AG09309 (cell line): ENCODE data around the gene TLCD3A.
"Not testable (repeated sequence)": the region's sequence is repeated elsewhere in the genome, so short reads cannot be mapped to it uniquely, and the experiment has no call there.

Experiments
- DNase-seq: peaks from one replicate; pipeline ENCODE4 v3.0.0-alpha.2; 2010; ENCODE audit warnings: low read depth
- H3K4me3 ChIP-seq: 2 replicates; pipeline ENCODE4 v1.5.1; 2011; ENCODE audit warnings: mild to moderate bottlenecking, low read depth, low read length, moderate library complexity; ENCODE audit not compliant: control insufficient read depth
- TF ChIP-seq, protein P1 (sequence below): IDR thresholded peaks from 2 replicates; pipeline ENCODE4 v1.5.1; 2011; ENCODE audit warnings: mild to moderate bottlenecking, low read depth, low read length, inconsistent platforms; ENCODE audit not compliant: insufficient read depth, control insufficient read depth; ENCODE audit errors: missing control alignments

TLCD3A gene

GRCh38 chr17:697682-698081 lies 34.7 kb upstream of the TLCD3A start:
- TF ChIP-seq, protein P1, sequence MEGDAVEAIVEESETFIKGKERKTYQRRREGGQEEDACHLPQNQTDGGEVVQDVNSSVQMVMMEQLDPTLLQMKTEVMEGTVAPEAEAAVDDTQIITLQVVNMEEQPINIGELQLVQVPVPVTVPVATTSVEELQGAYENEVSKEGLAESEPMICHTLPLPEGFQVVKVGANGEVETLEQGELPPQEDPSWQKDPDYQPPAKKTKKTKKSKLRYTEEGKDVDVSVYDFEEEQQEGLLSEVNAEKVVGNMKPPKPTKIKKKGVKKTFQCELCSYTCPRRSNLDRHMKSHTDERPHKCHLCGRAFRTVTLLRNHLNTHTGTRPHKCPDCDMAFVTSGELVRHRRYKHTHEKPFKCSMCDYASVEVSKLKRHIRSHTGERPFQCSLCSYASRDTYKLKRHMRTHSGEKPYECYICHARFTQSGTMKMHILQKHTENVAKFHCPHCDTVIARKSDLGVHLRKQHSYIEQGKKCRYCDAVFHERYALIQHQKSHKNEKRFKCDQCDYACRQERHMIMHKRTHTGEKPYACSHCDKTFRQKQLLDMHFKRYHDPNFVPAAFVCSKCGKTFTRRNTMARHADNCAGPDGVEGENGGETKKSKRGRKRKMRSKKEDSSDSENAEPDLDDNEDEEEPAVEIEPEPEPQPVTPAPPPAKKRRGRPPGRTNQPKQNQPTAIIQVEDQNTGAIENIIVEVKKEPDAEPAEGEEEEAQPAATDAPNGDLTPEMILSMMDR = no peak
- H3K4me3 ChIP-seq = no peak overlapping the region
- no peak for DNase-seq

- H3K4me3 ChIP-seq, DNase-seq: not testable (repeated sequence)
Observed at GRCh38 chr17:698096-698495, 34.3 kb upstream of the TLCD3A start.

GRCh38 chr17:699345-699744 lies 33.1 kb upstream of the TLCD3A start:
- no peak overlapping the region for H3K4me3 ChIP-seq
- TF ChIP-seq, protein P1 = no peak
- DNase-seq = no peak

DNA sequence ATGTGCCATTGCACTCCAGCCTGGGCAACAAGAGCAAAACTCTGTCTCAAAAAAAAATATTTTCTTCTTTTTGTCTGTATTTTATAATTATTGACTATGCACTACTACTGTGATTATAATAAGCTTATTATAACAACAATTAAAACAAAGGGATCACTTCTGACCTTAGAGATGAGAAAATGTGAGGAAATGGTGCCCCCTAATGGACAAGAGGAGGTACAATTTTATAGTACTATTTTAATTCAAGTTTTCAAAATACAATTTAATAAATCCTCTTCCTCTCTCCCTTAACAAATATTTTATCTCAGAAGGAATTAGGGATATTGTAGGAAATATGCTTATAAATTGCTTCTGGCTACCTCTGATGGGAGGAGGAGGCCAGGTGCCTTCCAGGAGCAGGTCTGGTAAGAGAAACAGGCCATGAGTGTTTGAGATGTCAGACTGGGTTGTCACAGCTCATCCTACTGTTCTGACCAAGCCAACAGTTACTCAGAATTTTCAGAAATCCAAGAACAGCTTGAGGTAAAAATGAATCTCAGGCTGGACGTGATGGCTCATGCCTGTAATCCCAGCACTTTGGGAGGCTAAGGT lies 31.8 kb upstream of the TLCD3A start:
- H3K4me3 ChIP-seq = no peak overlapping the region
- no peak for DNase-seq
- TF ChIP-seq, protein P1 = peak; percentile 32

- TF ChIP-seq, protein P1 = no peak
- no peak for DNase-seq
- no peak overlapping the region for H3K4me3 ChIP-seq
Observed at GRCh38 chr17:703081-703875, 29.1 kb upstream of the TLCD3A start.

- DNase-seq = no peak
- H3K4me3 ChIP-seq = no peak overlapping the region
- TF ChIP-seq, protein P1 = no peak
Observed at GRCh38 chr17:704111-704864, 28.1 kb upstream of the TLCD3A start.

GRCh38 chr17:705011-705410 lies 27.4 kb upstream of the TLCD3A start:
- TF ChIP-seq, protein P1 = no peak
- DNase-seq = no peak
- H3K4me3 ChIP-seq = no peak overlapping the region
